ENCODE results near the gene SYNE1.

DNA sequence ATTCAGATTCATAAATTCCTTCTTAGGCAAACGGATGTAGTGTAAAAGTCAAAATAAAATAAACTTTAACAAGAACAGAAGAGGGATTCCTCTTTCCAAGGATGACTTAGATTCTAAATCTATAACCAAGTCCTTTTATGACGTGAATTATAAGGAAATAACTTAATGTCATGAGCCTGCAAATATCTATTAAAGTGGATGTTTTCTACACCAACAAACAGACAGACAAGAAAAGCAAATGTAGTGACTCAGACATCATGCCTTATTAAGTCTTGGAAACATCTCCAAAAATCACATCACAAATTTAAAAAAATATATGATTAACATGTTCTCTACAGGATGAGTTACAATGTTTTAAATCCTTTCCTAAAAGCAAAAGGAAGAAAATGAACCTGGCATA lies 432.6 kb downstream of the SYNE1 start:
- TF ChIP-seq POLR2A (IDR thresholded peaks at IDR 0.05) (no peak), POLR2AphosphoS5 (IDR thresholded peaks at IDR 0.05) (no peak)
- TF ChIP-seq, protein P1, sequence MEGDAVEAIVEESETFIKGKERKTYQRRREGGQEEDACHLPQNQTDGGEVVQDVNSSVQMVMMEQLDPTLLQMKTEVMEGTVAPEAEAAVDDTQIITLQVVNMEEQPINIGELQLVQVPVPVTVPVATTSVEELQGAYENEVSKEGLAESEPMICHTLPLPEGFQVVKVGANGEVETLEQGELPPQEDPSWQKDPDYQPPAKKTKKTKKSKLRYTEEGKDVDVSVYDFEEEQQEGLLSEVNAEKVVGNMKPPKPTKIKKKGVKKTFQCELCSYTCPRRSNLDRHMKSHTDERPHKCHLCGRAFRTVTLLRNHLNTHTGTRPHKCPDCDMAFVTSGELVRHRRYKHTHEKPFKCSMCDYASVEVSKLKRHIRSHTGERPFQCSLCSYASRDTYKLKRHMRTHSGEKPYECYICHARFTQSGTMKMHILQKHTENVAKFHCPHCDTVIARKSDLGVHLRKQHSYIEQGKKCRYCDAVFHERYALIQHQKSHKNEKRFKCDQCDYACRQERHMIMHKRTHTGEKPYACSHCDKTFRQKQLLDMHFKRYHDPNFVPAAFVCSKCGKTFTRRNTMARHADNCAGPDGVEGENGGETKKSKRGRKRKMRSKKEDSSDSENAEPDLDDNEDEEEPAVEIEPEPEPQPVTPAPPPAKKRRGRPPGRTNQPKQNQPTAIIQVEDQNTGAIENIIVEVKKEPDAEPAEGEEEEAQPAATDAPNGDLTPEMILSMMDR (IDR thresholded peaks at IDR 0.05 in 8 of 11, conservative IDR thresholded peaks at IDR 0.05 in 3 of 11): no peak
